CD4-positive, alpha-beta T cell treated with Interleukin-12 subunit alpha and Interleukin-12 subunit beta, for 1 hour (primary cell): ENCODE measurements around the gene PGD.
"Not testable (repeated sequence)": the region's sequence is repeated elsewhere in the genome, so short reads cannot be mapped to it uniquely, and the experiment has no call there.

Source experiments
- DNase-seq: peaks from one replicate; pipeline ENCODE4 v3.0.0-alpha.2; 2020

PGD gene

GRCh38 chr1:10440305-10440704, 41.4 kb downstream of the PGD start:
- no peak for DNase-seq

- no peak for DNase-seq
Measured at GRCh38 chr1:10440794-10441193, 41.9 kb downstream of the PGD start.

- DNase-seq: no peak
Measured at GRCh38 chr1:10444248-10444647, 45.4 kb downstream of the PGD start.

- DNase-seq: no peak
Measured at GRCh38 chr1:10444795-10445397, 46.0 kb downstream of the PGD start.

GRCh38 chr1:10446790-10447422, 48.0 kb downstream of the PGD start:
- DNase-seq: no peak

GRCh38 chr1:10449751-10450150, 50.9 kb downstream of the PGD start, which contains the start of gene CORT:
Gene CORT, plus strand, starts transcription at chr1:10450031. Its CDS starts 193 bp downstream, at chr1:10450224.
- no peak for DNase-seq

- no peak for DNase-seq
Measured at GRCh38 chr1:10450156-10450814, 51.4 kb downstream of the PGD start.

GRCh38 chr1:10450836-10451235, 52.0 kb downstream of the PGD start:
- no peak for DNase-seq

- no peak for DNase-seq
Measured at GRCh38 chr1:10451287-10451686, 52.4 kb downstream of the PGD start.

GRCh38 chr1:10456048-10456447, 57.2 kb downstream of the PGD start:
- DNase-seq: no peak

- no peak for DNase-seq
Measured at GRCh38 chr1:10456661-10457060, 57.8 kb downstream of the PGD start.

GRCh38 chr1:10457462-10457861, 58.6 kb downstream of the PGD start:
- not testable (repeated sequence) for DNase-seq

GRCh38 chr1:10457875-10458274, 59.0 kb downstream of the PGD start:
- no peak for DNase-seq

GRCh38 chr1:10459184-10459583, 60.3 kb downstream of the PGD start:
- no peak for DNase-seq

- DNase-seq: no peak
Measured at GRCh38 chr1:10467078-10467477, 68.2 kb downstream of the PGD start.

GRCh38 chr1:10470043-10470442, 71.2 kb downstream of the PGD start:
- no peak for DNase-seq
